K562 (cell line): ENCODE data around the gene HES4. TPM values are rescaled to one million over a fixed set of nuclear protein-coding genes. Genes with fewer than 3 reads are reported as not detected.

Source experiments
- CBFA2T2 ChIP-seq: fragments of 450-650 bp; conservative IDR thresholded peaks from 2 replicates; pipeline ENCODE4 v1.6.1; 2017; ENCODE audit warnings: mild to moderate bottlenecking
- DACH1 ChIP-seq: fragments of 450-650 bp; IDR thresholded peaks from 2 replicates; pipeline ENCODE4 v1.6.1; 2018; ENCODE audit not compliant: partially characterized antibody
- GABPB2 ChIP-seq: fragments of 250-450 bp; sonication (Bioruptor Pico); conservative IDR thresholded peaks from 2 replicates; pipeline ENCODE4 v1.5.1; 2021; ENCODE audit warnings: mild to moderate bottlenecking
- HMGN3 ChIP-seq: IDR thresholded peaks from 2 replicates; pipeline ENCODE4 v1.6.1; 2011; ENCODE audit warnings: borderline replicate concordance, low read depth, mild to moderate bottlenecking, mixed read lengths, low read length; ENCODE audit not compliant: insufficient read length; ENCODE audit errors: extremely low read depth
- NCOR1 ChIP-seq: fragments of 450-650 bp; IDR thresholded peaks from 2 replicates; pipeline ENCODE4 v1.6.1; 2016; ENCODE audit warnings: mild to moderate bottlenecking, moderate library complexity
- NFIC ChIP-seq: fragments of 450-650 bp; IDR thresholded peaks from 2 replicates; pipeline ENCODE4 v1.6.1; 2017; ENCODE audit warnings: mild to moderate bottlenecking, inconsistent platforms
- PHTF2 ChIP-seq: fragments of 250-450 bp; sonication (Bioruptor Pico); IDR thresholded peaks from 2 replicates; pipeline ENCODE4 v1.5.0; 2021; ENCODE audit warnings: mild to moderate bottlenecking
- RBFOX2 ChIP-seq: fragments of 200-400 bp; formaldehyde crosslinking; IDR thresholded peaks from 2 replicates; pipeline ENCODE4 v1.6.1; 2017; ENCODE audit warnings: low read depth, mild to moderate bottlenecking, low read length, moderate library complexity
- SIRT6 ChIP-seq: IDR thresholded peaks from one replicate; pipeline ENCODE4 v1.6.1; 2012; ENCODE audit warnings: low read depth, mild to moderate bottlenecking, control low read depth, inconsistent platforms, low read length, moderate library complexity
- SMARCC2 ChIP-seq: fragments of 450-650 bp; IDR thresholded peaks from 2 replicates; pipeline ENCODE4 v1.6.1; 2017; ENCODE audit warnings: antibody characterized with exemption, moderate library complexity, mild to moderate bottlenecking, low read depth
- ZNF274 ChIP-seq: IDR thresholded peaks from 2 replicates; pipeline ENCODE4 v1.6.1; 2011; ENCODE audit warnings: low read depth, mild to moderate bottlenecking, low read length, moderate library complexity, borderline replicate concordance
- ZNF3 ChIP-seq: fragments of 250-450 bp; sonication (Bioruptor Pico); IDR thresholded peaks from 2 replicates; pipeline ENCODE4 v1.5.0; 2021; ENCODE audit warnings: mild to moderate bottlenecking, moderate library complexity
- ZNF318 ChIP-seq, 2 experiments: fragments of 450-650 bp; IDR thresholded peaks; 2 replicates each; pipeline ENCODE4 v1.6.1; 2016; ENCODE audit warnings: mild to moderate bottlenecking in 2 of 2, borderline replicate concordance in 1 of 2, low read depth in 1 of 2, moderate library complexity in 1 of 2
- ZNF347 ChIP-seq: fragments of 450-650 bp; formaldehyde crosslinking; IDR thresholded peaks from 2 replicates; pipeline ENCODE4 v1.4.0; 2020; ENCODE audit warnings: low read depth, mild to moderate bottlenecking, moderate library complexity
- ZNF41 ChIP-seq: fragments of 250-450 bp; sonication (Bioruptor Pico); conservative IDR thresholded peaks from 2 replicates; pipeline ENCODE4 v1.4.0; 2020; ENCODE audit warnings: mild to moderate bottlenecking
- ZNF57 ChIP-seq: fragments of 450-650 bp; formaldehyde crosslinking; IDR thresholded peaks from 2 replicates; pipeline ENCODE4 v1.4.0; 2020; ENCODE audit warnings: mild to moderate bottlenecking, moderate library complexity
- ZNF717 ChIP-seq: fragments of 250-450 bp; sonication (Bioruptor Pico); IDR thresholded peaks from 2 replicates; pipeline ENCODE4 v1.5.0; 2021
- polyA plus RNA-seq, 8 experiments: library from polyadenylated mRNA; depleted of rRNA in 4 of 8; stranded (reverse) in 5 of 8; unstranded in 3 of 8; fragments of >200 nt; fragmentation: Nextera tagmentation in 2 of 8; fragmentation: Illumina TruSeq in 1 of 8; extraction: Ambion mirVana in 2 of 8; extraction: Trizol in 1 of 8; gene quantifications; 2 replicates each; pipeline versions ENCODE4 v1.2.1 to v1.2.3, GENCODE V29; 2011 to 2014; ENCODE audit warnings: inconsistent platforms in 1 of 8, missing spikeins in 1 of 8
- total RNA-seq, 7 experiments: library from RNA; depleted of rRNA in 6 of 7; stranded (reverse); fragments of >200 nt in 6 of 7; fragmentation: Illumina TruSeq in 2 of 7; extraction: Trizol in 2 of 7; gene quantifications; 2 replicates each; pipeline versions ENCODE4 v1.2.1 to v1.2.3, GENCODE V29; 2011 to 2021; ENCODE audit warnings: low replicate concordance in 1 of 7
- TF ChIP-seq, protein P1 (sequence below): conservative IDR thresholded peaks from 2 replicates; pipeline ENCODE4 v1.6.1; 2011; ENCODE audit warnings: low read depth, mild to moderate bottlenecking, low read length; ENCODE audit not compliant: control insufficient read depth

The HES4 gene
- total and polyA plus RNA-seq, 9 of the 15 experiments (the other 6 are each of a cell fraction or from before 2014, with no cell fraction given), result 0.21 to 43.7 (median 5.3) TPM; not detected in 2

- TF ChIP-seq ZNF318 (IDR thresholded peaks at IDR 0.05; ENCODE audit: borderline replicate concordance in 1 of 2, low read depth in 1 of 2), result no peak
- no peak for TF ChIP-seq ZNF41 (CRISPR knock-in tag)
- no peak for TF ChIP-seq NCOR1
- peak; percentile 11 for TF ChIP-seq DACH1
- TF ChIP-seq SIRT6, result no peak
- TF ChIP-seq SMARCC2, result no peak
- TF ChIP-seq HMGN3, result peak; percentile 31
- no peak for TF ChIP-seq ZNF347 (CRISPR knock-in tag)
- TF ChIP-seq ZNF57 (CRISPR knock-in tag), result no peak
- no peak for TF ChIP-seq ZNF274
- TF ChIP-seq, protein P1, sequence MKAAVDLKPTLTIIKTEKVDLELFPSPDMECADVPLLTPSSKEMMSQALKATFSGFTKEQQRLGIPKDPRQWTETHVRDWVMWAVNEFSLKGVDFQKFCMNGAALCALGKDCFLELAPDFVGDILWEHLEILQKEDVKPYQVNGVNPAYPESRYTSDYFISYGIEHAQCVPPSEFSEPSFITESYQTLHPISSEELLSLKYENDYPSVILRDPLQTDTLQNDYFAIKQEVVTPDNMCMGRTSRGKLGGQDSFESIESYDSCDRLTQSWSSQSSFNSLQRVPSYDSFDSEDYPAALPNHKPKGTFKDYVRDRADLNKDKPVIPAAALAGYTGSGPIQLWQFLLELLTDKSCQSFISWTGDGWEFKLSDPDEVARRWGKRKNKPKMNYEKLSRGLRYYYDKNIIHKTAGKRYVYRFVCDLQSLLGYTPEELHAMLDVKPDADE, result 0 out of 2 replicates have a peak, but pooled peaks have one; percentile 15
- peak; percentile 66 for TF ChIP-seq NFIC
- TF ChIP-seq PHTF2, result no peak
- no peak for TF ChIP-seq GABPB2 (CRISPR knock-in tag)
- no peak for TF ChIP-seq CBFA2T2
- peak; percentile 34; the same call in 1 of the 2 replicates for TF ChIP-seq RBFOX2
- TF ChIP-seq ZNF717 (CRISPR knock-in tag), result no peak
- no peak for TF ChIP-seq ZNF3
Observed at GRCh38 chr1:998995-999724, 737 bp downstream of the HES4 start (continued).
